ENCODE measurements around the gene NAIF1.
A peak's percentile ranks its signal among the peaks of the same experiment; 100 is the strongest.
"Not testable (repeated sequence)": the region's sequence is repeated elsewhere in the genome, so short reads cannot be mapped to it uniquely, and the experiment has no call there.

Gene NAIF1

GRCh38 chr9:128082151-128082550 is 15.0 kb upstream of the NAIF1 start:
- DNase-seq = no peak

DNA sequence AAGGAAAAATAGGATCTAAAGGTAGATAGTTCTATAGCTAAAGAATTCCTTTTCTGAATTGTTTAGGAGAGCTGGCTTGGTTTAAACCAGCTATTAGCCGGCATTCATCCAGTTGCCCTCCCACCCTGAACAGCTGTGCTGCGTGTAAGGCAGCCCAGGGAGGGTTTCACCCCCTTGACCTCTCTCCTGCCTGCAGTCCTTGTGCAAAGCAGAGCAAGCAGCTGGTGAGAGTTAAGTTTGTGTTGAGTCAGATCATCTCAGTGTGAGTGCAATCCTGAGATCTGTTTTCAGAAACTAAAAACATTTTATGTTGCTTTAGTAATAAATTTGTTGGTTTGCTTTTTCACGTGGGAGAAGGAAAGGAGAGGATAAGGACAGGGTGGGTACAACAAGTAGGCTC is 13.9 kb upstream of the NAIF1 start:
- DNase-seq = peak in 1 of 3 experiments; percentile 21

DNA sequence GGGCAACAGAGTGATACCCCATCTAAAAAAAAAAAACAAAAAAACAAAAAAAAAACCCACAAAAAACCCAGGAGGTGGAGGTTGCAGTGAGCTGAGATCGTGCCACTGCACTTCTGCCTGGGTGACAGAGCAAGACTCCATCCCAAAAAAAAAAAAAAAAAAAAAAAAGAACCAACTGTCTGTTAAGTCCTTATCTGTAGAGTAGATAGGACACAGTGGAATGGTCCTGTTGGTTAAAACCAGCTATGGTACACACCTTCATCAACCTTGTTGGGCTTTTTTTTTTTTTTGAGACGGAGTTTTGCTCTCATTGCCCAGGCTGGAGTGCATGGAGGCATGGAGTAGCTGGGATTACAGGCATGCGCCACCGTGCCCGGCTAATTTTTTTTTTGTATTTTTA is 13.1 kb upstream of the NAIF1 start:
- no peak for DNase-seq

DNA sequence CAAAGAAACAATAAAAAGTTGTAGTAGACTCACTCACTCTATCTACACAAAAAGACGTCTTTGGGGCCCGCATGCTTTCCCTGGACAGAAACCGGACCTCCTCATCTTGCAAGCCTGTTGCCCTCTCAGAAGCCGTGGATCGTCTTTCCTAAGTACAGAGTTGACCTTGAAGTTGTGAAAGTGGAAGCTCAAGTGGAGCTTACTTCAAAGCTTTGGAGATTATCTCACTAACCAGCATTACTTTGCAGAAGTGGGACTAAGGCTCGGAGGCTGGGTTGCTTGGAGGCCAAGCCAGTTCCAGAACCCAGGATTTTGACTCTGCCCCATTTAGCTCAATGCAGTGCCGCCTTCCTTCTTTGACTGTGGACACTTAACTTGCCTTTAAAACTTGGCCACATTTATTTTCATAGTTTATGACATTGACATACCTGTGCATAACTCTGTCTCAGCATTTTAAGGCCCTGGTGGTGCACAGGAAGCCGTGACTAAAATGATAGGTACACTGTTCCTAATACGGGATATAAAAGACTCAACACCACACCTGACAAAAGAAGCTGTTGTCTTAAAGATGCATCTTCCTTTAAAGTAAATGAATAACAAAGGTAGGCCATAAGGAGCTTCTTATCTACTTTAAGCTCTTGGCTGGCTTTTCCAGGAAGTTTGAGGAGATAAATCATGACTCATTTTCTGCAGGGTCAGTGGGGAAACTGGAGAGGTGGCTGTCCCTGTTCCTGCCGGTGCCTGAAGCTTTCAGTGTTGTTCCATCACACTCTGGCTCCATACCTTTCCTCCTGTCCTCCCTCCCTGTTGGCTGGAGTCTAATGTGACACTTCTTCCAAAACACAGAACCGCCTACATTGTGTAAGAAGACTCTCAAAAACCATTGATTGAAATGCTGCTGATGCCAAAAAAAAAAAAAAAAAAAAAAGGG is 11.6 kb upstream of the NAIF1 start:
- DNase-seq = no peak

- no peak for DNase-seq
These were observed 10.9 kb upstream of the NAIF1 start for GRCh38 chr9:128077847-128078503.

- no peak for DNase-seq
These were observed 6.2 kb upstream of the NAIF1 start for GRCh38 chr9:128073253-128073886.

GRCh38 chr9:128072144-128073021 is 5.3 kb upstream of the NAIF1 start:
- peak; percentile 26 to 82 (median 64) for DNase-seq

DNA sequence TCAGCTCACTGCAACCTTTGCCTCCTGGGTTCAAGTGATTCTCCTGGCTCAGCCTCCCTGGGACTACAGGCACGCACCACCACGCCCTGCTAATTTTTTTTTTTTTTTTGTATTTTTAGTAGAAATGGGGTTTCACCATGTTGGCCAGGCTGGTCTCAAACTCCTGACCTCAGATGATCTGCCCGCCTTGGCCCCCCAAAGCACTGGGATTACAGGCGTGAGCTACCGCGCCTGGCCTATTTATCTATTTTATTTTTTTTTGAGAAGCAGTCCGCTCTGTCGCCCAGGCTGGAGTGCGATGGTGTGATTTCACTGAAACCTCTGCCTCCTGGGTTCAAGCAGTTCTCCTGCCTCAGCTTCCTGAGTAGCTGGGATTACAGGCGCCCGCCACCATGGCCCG is 4.4 kb upstream of the NAIF1 start:
- DNase-seq = not testable (repeated sequence)

- DNase-seq = no peak
These were observed 3.8 kb upstream of the NAIF1 start for GRCh38 chr9:128070874-128071273.

DNA sequence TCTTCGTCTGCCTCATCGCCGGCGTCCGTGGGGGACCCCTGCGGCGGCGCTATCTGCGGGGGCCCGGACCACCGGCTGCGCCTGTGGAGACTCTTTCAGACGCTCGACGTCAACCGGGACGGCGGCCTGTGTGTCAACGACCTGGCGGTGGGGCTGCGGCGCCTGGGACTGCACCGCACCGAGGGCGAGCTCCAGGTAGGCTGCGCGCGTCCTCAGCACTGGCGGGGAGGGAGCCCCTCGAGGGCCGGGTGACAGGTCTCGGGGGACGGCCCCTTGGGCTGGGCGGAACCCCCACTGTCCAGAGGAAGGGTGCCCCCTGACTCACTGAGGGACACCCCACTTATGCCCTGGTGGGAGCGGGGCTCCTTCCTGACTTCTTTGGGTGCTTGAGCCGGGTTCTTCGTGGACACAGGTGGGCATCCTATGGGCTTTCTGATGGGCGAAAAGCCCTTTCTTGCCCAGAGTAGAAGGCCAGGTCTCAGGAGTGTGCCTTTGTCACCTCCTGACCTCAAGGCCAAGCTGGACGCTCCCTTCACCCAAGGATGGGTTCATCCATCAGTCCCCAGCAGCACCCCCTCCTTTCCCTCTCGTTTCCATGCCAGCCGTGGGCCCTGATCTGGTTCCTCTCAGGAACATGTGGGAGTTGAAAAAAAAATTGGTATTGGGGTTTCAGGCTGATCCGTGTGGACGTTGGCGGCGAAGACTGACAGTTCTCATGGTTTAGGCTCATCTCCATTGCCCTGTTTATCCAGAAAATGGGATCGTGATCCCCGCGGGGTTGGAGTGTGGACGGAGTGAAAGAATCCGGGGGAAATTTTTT is 1.5 kb upstream of the NAIF1 start:
- peak in 2 of 3 experiments; percentile 49 to 89 for DNase-seq

DNA sequence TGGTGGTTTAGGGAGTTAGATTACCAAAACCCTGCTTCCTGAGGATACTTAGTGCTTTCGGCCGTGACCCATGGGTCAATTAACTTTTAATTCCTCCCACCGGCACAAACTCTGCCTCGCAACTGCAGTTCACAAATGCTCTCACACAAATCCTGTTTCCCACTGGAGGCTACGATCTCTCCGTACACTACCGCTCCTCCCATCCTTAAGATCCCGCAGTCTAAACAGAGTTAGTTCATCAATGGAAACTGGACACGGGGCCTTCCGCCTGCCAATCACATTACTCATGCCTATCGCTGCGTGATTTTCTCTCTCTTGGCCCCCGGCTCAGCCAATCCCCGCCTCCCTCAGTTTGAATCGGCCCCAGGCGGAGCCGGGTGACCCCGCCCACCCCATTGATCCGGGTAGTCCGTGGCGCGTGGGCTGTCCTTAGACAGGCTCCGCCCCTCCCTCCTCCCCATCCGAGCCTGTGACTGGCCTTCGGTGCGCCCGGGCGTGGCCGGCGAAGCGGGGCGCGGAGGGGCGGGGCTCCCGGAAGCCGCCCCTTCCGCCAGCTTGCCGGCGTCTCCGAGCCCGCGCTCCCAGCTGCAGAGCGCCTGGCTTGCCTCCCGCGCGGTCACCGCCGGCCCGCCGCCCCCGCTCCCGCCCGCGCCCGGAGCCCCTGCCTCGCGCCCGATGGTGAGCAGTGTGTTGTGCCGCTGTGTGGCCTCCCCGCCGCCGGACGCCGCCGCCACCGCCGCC is 695 bp upstream of the NAIF1 start, which contains the start of gene SLC25A25:
Gene SLC25A25, plus strand, starts transcription at position 588 of the 741 bp plus-strand sequence. Its CDS starts 88 bp downstream, at position 676.
- DNase-seq = peak; percentile 95 to 100 (median 100)

DNA sequence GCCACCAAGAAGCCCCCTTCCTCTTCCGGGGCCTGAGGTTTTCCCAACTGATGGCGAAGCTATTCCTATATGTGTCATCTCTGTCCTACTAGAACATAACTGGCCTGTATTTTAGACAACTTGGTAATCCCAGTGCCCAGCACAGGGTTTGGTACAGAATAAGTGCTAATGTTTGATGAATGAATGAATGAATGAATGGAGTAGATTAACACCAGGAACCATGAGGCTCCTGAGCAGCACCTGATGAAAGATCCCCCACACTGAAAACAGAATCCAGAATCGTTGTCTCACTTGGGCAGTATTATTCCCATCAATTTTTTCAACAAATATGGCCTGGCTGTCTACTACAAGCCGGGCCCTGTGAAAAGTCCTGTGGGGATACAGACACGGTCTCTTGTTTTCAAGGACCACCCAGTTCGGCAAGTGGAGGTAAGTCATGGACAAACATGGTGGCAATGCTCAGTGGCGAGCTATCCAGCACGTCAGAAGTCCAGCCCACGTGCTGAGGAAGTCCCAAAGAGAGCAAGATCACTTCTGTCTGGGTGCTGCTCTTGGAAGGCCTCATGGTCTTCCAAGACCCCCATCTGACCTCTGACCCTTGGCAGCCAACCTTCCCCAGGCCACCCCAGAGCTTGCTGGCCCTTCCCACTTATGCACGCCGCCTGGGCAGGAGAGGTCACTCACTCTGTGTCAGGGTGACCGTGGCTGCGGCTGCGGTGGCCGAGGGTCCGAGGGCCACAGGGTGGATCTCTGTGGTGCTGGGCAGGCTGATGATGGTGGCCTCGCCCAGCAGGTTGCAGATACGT is 1.0 kb downstream of the NAIF1 start:
- DNase-seq = no peak

- no peak for DNase-seq
These were observed 4.0 kb downstream of the NAIF1 start for GRCh38 chr9:128062846-128063831.

DNA sequence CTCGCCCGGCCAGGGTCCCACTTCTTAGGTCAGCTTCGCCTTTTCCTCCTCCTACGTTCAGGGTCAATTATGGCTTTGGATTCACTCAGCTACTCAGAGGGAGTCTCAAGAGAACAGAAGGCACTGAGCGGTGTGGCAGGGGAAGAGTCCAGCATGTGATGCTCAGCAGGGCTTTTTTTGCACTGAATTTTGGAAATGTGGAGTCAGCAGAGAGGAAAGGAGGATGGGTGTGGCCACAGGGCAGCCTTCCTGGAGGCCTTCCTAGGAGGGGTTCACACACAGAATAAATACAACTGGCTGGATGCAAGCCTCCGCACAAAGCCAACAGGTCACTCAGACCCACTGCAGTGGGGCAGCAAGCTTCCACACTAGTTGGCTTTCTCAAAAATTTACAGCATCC is 4.8 kb downstream of the NAIF1 start:
- DNase-seq = no peak

GRCh38 chr9:128061275-128061960 is 5.7 kb downstream of the NAIF1 start:
- DNase-seq = no peak

- DNase-seq = no peak
These were observed 7.6 kb downstream of the NAIF1 start for GRCh38 chr9:128059365-128059983.

- DNase-seq = no peak
These were observed 9.3 kb downstream of the NAIF1 start for GRCh38 chr9:128057724-128058409.

All from NCI-H1417 (cell line).